HG03045 (cell line): ENCODE data around the gene SRCAP.
"Not testable (repeated sequence)": the region's sequence is repeated elsewhere in the genome, so short reads cannot be mapped to it uniquely, and the experiment has no call there.

Experiments
- ATAC-seq: cut with Tn5 transposase; IDR thresholded peaks from one replicate; pipeline ENCODE4 v1.9.1; 2021; ENCODE audit warnings: mild to moderate bottlenecking, moderate library complexity; ENCODE audit not compliant: unreplicated experiment

The SRCAP gene

GRCh38 chr16:30697264-30698138 lies 1.5 kb upstream of the SRCAP start:
- ATAC-seq = peak; percentile 77

- ATAC-seq = peak; percentile 71
Observed at GRCh38 chr16:30698139-30698815, 694 bp upstream of the SRCAP start.

GRCh38 chr16:30699615-30700099 lies 686 bp downstream of the SRCAP start:
- ATAC-seq = no peak

- ATAC-seq = no peak
Observed at GRCh38 chr16:30700491-30700890, 1.5 kb downstream of the SRCAP start.

- no peak for ATAC-seq
Observed at GRCh38 chr16:30700971-30701370, 2.0 kb downstream of the SRCAP start.

DNA sequence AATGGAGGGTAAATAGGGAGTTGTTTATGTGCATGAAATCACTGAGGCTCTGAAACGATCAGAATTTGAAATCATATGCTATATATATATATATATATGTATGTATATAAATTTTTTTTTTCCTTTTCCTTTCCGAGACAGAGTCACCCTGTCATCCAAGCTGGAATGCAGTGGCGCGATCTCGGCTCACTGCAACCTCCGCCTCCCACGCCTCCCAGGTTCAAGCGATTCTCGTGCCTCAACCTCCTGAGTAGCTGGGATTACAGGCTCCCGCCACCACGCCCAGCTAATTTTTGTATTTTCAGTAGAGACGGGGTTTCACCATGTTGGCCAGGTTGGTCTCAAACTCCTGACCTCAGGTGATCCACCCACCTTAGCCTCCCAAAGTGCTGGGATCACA lies 4.1 kb downstream of the SRCAP start:
- not testable (repeated sequence) for ATAC-seq

- ATAC-seq = no peak
Observed at GRCh38 chr16:30703971-30704370, 5.0 kb downstream of the SRCAP start.

- ATAC-seq = no peak
Observed at GRCh38 chr16:30706046-30706445, 7.1 kb downstream of the SRCAP start.

GRCh38 chr16:30710971-30711370 lies 12.0 kb downstream of the SRCAP start:
- ATAC-seq = no peak

DNA sequence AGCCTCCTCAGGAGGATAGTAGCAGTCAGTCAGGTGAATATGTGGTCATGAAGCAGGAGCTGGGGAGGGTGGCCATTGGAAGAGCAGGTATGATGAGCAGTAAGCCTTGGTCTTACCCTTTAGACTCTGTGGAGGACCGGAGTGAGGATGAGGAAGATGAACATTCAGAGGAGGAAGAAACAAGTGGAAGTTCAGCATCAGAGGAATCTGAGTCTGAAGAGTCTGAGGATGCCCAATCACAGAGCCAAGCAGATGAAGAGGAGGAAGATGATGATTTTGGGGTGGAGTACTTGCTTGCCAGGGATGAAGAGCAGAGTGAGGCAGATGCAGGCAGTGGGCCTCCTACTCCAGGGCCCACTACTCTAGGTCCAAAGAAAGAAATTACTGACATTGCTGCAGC lies 12.7 kb downstream of the SRCAP start:
- no peak for ATAC-seq

- no peak for ATAC-seq
Observed at GRCh38 chr16:30715750-30716445, 16.9 kb downstream of the SRCAP start.

- ATAC-seq = no peak
Observed at GRCh38 chr16:30720086-30720485, 21.1 kb downstream of the SRCAP start.

- ATAC-seq = no peak
Observed at GRCh38 chr16:30720694-30721093, 21.7 kb downstream of the SRCAP start.

- no peak for ATAC-seq
Observed at GRCh38 chr16:30721167-30721566, 22.2 kb downstream of the SRCAP start.

- ATAC-seq = no peak
Observed at GRCh38 chr16:30721606-30722005, 22.6 kb downstream of the SRCAP start.

- no peak for ATAC-seq
Observed at GRCh38 chr16:30722443-30722842, 23.5 kb downstream of the SRCAP start.

DNA sequence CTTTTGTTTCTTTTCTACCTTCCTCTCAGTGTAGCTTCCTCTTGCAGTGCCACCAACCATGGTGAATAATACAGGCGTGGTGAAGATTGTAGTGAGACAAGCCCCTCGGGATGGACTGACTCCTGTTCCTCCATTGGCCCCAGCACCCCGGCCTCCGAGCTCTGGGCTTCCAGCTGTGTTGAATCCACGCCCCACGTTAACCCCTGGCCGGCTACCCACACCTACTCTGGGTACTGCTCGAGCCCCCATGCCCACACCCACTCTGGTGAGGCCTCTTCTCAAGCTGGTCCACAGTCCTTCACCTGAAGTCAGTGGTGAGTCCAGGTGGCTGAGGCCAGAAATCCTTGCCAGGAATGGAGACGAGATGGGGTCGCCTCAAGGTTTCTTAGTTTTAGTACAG lies 23.9 kb downstream of the SRCAP start:
- no peak for ATAC-seq

GRCh38 chr16:30723725-30724355 lies 24.9 kb downstream of the SRCAP start:
- ATAC-seq = no peak

GRCh38 chr16:30724641-30725417 lies 25.9 kb downstream of the SRCAP start:
- no peak for ATAC-seq

GRCh38 chr16:30725418-30725792 lies 26.4 kb downstream of the SRCAP start:
- ATAC-seq = no peak
